SH-SY5Y (cell line): ENCODE measurements around the gene NHLRC4.

Experiments used
- GATA2 ChIP-seq: IDR thresholded peaks from 2 replicates; pipeline ENCODE4 v1.6.1; 2011; ENCODE audit warnings: mild to moderate bottlenecking, low read depth, low read length
- GATA3 ChIP-seq: IDR thresholded peaks from 2 replicates; pipeline ENCODE4 v1.6.1; 2011; ENCODE audit warnings: low read depth, mild to moderate bottlenecking, low read length, moderate library complexity

NHLRC4 gene

GRCh38 chr16:536746-537145 lies 30.1 kb upstream of the NHLRC4 start:
- no peak for TF ChIP-seq GATA3

- TF ChIP-seq GATA2 = no peak
- TF ChIP-seq GATA3 = no peak
These were observed 29.1 kb upstream of the NHLRC4 start for GRCh38 chr16:537415-538335.

DNA sequence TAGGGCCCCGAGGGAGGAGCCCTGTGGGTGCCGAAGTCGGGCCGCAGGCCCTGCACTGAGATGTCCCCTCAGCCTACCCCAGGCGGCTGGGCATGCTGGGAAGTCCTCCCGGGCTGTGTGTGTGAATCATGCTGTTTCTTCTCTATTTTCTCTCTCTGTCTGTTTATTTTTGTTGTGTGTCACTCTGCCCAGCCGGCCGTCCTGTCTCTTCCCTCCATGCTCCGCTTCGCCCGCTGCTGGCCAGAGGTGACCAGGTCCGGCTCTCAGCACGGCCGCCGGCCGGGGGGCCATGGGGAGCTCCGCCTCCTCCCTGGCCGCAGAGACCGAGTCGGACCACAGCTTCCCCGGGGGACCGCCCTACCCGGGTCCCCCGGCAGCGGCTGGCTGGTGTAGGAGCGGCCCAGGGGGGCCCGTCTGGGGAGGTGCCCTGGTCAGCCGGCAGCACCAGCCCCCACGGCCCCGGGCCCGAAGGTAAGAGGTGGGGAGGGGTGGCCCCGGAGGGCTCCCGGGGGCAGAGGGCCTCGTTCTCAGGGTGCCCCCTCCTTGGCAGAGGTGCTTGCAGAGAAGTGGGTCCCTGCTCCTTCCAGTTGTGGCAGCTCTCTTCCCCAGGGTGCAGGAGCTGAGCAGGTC lies 26.8 kb upstream of the NHLRC4 start:
- TF ChIP-seq GATA3 = no peak
- TF ChIP-seq GATA2 = no peak

- TF ChIP-seq GATA2 = no peak
- TF ChIP-seq GATA3 = no peak
These were observed 26.0 kb upstream of the NHLRC4 start for GRCh38 chr16:540645-541340.

DNA sequence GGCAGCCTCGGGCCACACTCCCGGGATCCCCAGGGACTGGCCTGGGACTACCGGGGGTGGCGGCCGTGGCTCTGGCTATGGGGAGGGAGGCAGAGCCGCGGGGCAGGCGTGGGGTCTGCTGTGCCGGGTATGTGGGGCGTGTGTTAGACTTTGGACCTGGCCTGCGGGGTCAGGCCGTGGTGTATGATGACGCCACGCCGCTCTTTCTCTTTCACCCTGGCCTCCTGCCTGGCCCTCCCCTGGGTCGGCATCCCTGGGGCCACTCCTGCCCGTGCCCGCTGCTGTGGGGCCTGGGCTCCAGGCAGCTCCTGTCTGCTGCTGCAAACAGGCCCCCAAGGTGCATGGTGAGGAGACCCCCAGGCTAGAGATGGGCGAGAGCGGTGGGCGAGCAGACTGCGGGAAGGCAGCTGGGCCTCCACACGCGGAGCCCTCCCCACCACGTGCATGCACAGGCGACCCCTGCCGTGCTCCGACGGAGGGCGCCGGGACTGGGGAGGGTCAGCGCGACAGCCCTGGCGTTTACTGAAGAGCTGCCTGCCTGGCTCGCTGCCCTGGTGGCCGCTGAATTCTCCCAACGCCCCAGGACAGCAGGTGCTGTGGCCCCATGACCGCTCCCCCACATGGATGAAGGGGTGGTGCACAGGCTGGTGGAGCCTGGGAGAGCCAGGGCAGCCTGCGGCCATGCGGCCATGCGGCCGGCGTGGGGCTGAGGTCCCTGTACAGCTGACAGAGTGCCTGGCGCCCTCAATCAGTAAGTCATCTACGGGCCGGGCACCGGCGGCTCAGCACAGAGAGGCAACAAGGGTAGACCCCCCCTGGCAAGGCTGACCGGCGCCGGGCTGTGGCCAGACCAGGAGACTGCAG lies 23.3 kb upstream of the NHLRC4 start:
- no peak for TF ChIP-seq GATA2
- no peak for TF ChIP-seq GATA3

GRCh38 chr16:544517-544916 lies 22.3 kb upstream of the NHLRC4 start:
- TF ChIP-seq GATA3 (no peak), GATA2 (no peak)

GRCh38 chr16:546909-547770 lies 19.7 kb upstream of the NHLRC4 start:
- TF ChIP-seq GATA3 = no peak
- no peak for TF ChIP-seq GATA2

DNA sequence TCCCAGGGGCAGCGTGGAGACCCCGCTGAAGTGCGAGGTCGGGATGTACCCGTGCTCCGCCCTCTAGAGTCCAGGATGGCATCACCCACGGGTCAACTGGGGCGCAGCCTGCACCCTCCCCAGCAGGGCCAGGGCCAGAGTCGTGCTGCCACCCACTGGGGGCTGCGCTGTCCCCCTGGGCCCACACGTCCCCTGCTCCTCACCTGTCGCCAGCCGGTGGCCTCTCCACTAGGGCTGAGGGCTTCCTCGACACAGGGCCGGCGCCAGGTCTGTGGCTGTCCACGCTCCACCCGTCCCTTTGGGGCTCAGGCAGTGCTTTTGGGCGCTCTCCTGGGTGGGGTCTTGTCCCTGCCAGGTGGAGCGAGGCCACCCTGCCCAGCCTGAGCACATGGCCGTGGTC lies 18.2 kb upstream of the NHLRC4 start:
- no peak for TF ChIP-seq GATA3
- TF ChIP-seq GATA2 = no peak

DNA sequence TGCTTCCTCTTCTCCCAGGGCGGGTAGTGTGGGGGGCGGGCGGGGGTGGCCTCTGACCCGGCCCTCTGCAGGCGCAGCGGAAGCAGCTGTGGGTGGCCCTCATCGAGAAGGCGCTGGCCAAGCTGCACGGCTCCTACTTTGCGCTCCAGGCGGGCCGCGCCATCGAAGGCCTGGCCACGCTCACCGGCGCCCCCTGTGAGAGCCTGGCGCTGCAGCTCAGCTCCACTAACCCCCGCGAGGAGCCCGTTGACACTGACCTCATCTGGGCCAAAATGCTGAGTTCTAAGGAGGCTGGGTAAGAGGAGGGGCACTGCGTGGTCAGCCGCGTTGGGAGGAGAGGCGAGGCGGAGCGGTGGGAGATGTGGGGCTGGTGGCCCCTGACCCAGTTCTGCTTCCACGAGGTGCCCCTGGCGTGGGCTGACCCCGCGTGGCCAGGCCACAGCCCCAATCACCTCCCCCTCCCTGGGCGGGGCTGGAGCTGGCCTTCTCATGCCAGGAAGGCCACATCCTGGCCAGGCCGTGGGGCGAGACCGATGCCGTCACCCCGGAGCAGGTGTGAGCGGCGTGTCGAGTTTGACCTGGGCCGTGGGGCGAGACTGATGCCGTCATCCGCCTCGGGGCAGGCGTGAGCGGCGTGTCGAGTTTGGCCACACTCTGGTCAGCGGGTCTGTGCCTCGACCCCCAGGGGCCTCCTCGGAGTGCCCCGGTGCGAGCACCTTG lies 17.1 kb upstream of the NHLRC4 start:
- no peak for TF ChIP-seq GATA2
- no peak for TF ChIP-seq GATA3

GRCh38 chr16:551210-551609 lies 15.6 kb upstream of the NHLRC4 start:
- no peak for TF ChIP-seq GATA2
- no peak for TF ChIP-seq GATA3

DNA sequence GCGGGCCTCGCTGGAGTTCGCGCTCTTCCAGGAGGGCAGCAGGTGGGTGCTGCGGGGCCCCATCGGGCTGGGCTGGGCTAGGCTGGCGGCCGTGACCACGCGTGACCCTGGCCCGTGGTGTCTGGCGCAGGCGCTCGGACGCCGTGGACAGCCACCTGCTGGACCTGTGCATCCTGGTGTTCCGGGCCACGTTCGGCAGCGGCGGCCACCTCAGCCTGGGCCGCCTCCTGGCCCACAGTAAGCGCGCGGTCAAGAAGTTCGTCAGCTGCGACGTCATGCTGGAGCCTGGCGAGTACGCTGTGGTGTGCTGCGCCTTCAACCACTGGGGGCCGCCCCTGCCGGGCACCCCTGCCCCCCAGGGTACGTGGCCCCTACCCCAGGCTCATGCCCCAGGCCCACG lies 14.6 kb upstream of the NHLRC4 start:
- TF ChIP-seq GATA2 (no peak), GATA3 (no peak)

GRCh38 chr16:553601-554296 lies 13.1 kb upstream of the NHLRC4 start:
- TF ChIP-seq GATA3 (no peak), GATA2 (no peak)
